H1 (cell line): ENCODE results near the gene PEX13. TPM values are rescaled to one million over a fixed set of nuclear protein-coding genes. Genes with fewer than 3 reads are reported as not detected.

Experiments
- BRCA1 ChIP-seq: IDR thresholded peaks from 2 replicates; pipeline ENCODE4 v1.6.1; 2012; ENCODE audit warnings: low read depth, low read length, improper control_type of control experiment
- EGR1 ChIP-seq: IDR thresholded peaks from 2 replicates; pipeline ENCODE4 v1.6.1; 2011; ENCODE audit warnings: low read depth, low read length, borderline replicate concordance
- JUND ChIP-seq: IDR thresholded peaks from 2 replicates; pipeline ENCODE4 v1.6.1; 2011; ENCODE audit warnings: mild to moderate bottlenecking, improper control_type of control experiment, low read length
- POLR2AphosphoS5 ChIP-seq: IDR thresholded peaks from 2 replicates; pipeline ENCODE4 v1.6.1; 2011; ENCODE audit warnings: low read depth, low read length
- SRF ChIP-seq: IDR thresholded peaks from 2 replicates; pipeline ENCODE4 v1.6.1; 2011; ENCODE audit warnings: mild to moderate bottlenecking, low read depth, low read length, moderate library complexity
- TEAD4 ChIP-seq: IDR thresholded peaks from 2 replicates; pipeline ENCODE4 v1.6.1; 2012; ENCODE audit warnings: low read depth, low read length, inconsistent platforms, mixed read lengths
- YY1 ChIP-seq: IDR thresholded peaks from 2 replicates; pipeline ENCODE4 v1.6.1; 2011; ENCODE audit warnings: low read depth, mild to moderate bottlenecking, low read length
- polyA plus RNA-seq, 7 experiments: library from polyadenylated mRNA; depleted of rRNA in 3 of 7; stranded (reverse) in 5 of 7; unstranded in 2 of 7; fragments of >200 nt in 5 of 7; fragments of 200-250 nt in 2 of 7; gene quantifications; 1 replicate in 5 of 7; 2 replicates in 1 of 7; 4 replicates in 1 of 7; pipeline versions ENCODE4 v1.2.1 to v1.2.3, GENCODE V29; 2011 to 2013; ENCODE audit warnings: missing spikeins in 2 of 7, mixed read lengths in 2 of 7
- total RNA-seq: library from RNA; stranded (reverse); fragmentation: NEBNext Ultra II Directional; extraction: Animal tissue kit (Norgen Biotek cat#: 25700); gene quantifications from 2 replicates; pipeline ENCODE4 v1.2.1, GENCODE V29; 2021
- TF ChIP-seq, protein P1 (sequence below): fragments of 300-600 bp; sonication (generic); IDR thresholded peaks from 2 replicates; pipeline ENCODE4 v1.7.1; 2012; ENCODE audit warnings: low read length, moderate library complexity, mild to moderate bottlenecking, inconsistent platforms; ENCODE audit not compliant: insufficient replicate concordance
- TF ChIP-seq, protein P2 (sequence below), 3 experiments: IDR thresholded peaks; 1 replicate in 2 of 3; 2 replicates in 1 of 3; pipeline versions ENCODE4 v1.5.1 to v1.6.1; 2011; ENCODE audit warnings: low read length in 3 of 3, mild to moderate bottlenecking in 3 of 3, inconsistent platforms in 2 of 3, low read depth in 1 of 3, moderate library complexity in 1 of 3; ENCODE audit not compliant: insufficient read depth in 1 of 3; ENCODE audit errors: control extremely low read depth in 1 of 3

PEX13 gene
- total and polyA plus RNA-seq, 2 of the 8 experiments (the other 6 are each of a cell fraction or from before 2014, with no cell fraction given), result 16.8 to 22.3 TPM

DNA sequence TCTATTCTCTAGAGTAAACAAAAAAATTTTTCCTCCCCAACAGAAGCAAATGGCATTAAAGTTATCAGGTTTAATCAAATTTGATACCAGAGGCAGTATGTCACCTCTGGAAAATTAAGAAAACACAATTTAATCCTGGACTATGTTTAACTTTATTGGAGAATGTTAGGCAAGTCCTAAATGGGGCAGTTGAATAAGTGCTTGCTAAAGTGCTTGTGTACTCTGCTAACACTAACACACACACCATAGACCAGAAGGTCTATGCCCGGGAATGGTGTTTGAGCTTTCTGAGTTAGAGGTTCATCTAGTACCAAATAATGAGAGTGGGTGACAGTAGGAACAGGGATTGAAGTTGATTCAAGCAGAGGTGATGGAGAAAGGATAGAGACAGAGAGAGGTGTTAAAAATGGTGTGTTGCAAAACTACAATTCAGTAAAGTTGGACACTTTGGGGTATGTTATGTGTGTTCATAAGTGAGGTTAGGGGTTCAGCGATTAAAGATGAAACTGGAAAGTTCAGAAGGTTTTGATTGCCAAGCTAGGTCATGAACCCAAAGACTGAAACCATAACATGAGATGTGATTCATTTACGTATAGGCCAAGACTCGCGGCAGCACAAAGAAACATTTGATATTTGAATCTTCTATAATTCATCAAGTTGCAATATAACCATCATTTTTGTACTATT, 40.5 kb upstream of the PEX13 start (continued):
- TF ChIP-seq, protein P1, sequence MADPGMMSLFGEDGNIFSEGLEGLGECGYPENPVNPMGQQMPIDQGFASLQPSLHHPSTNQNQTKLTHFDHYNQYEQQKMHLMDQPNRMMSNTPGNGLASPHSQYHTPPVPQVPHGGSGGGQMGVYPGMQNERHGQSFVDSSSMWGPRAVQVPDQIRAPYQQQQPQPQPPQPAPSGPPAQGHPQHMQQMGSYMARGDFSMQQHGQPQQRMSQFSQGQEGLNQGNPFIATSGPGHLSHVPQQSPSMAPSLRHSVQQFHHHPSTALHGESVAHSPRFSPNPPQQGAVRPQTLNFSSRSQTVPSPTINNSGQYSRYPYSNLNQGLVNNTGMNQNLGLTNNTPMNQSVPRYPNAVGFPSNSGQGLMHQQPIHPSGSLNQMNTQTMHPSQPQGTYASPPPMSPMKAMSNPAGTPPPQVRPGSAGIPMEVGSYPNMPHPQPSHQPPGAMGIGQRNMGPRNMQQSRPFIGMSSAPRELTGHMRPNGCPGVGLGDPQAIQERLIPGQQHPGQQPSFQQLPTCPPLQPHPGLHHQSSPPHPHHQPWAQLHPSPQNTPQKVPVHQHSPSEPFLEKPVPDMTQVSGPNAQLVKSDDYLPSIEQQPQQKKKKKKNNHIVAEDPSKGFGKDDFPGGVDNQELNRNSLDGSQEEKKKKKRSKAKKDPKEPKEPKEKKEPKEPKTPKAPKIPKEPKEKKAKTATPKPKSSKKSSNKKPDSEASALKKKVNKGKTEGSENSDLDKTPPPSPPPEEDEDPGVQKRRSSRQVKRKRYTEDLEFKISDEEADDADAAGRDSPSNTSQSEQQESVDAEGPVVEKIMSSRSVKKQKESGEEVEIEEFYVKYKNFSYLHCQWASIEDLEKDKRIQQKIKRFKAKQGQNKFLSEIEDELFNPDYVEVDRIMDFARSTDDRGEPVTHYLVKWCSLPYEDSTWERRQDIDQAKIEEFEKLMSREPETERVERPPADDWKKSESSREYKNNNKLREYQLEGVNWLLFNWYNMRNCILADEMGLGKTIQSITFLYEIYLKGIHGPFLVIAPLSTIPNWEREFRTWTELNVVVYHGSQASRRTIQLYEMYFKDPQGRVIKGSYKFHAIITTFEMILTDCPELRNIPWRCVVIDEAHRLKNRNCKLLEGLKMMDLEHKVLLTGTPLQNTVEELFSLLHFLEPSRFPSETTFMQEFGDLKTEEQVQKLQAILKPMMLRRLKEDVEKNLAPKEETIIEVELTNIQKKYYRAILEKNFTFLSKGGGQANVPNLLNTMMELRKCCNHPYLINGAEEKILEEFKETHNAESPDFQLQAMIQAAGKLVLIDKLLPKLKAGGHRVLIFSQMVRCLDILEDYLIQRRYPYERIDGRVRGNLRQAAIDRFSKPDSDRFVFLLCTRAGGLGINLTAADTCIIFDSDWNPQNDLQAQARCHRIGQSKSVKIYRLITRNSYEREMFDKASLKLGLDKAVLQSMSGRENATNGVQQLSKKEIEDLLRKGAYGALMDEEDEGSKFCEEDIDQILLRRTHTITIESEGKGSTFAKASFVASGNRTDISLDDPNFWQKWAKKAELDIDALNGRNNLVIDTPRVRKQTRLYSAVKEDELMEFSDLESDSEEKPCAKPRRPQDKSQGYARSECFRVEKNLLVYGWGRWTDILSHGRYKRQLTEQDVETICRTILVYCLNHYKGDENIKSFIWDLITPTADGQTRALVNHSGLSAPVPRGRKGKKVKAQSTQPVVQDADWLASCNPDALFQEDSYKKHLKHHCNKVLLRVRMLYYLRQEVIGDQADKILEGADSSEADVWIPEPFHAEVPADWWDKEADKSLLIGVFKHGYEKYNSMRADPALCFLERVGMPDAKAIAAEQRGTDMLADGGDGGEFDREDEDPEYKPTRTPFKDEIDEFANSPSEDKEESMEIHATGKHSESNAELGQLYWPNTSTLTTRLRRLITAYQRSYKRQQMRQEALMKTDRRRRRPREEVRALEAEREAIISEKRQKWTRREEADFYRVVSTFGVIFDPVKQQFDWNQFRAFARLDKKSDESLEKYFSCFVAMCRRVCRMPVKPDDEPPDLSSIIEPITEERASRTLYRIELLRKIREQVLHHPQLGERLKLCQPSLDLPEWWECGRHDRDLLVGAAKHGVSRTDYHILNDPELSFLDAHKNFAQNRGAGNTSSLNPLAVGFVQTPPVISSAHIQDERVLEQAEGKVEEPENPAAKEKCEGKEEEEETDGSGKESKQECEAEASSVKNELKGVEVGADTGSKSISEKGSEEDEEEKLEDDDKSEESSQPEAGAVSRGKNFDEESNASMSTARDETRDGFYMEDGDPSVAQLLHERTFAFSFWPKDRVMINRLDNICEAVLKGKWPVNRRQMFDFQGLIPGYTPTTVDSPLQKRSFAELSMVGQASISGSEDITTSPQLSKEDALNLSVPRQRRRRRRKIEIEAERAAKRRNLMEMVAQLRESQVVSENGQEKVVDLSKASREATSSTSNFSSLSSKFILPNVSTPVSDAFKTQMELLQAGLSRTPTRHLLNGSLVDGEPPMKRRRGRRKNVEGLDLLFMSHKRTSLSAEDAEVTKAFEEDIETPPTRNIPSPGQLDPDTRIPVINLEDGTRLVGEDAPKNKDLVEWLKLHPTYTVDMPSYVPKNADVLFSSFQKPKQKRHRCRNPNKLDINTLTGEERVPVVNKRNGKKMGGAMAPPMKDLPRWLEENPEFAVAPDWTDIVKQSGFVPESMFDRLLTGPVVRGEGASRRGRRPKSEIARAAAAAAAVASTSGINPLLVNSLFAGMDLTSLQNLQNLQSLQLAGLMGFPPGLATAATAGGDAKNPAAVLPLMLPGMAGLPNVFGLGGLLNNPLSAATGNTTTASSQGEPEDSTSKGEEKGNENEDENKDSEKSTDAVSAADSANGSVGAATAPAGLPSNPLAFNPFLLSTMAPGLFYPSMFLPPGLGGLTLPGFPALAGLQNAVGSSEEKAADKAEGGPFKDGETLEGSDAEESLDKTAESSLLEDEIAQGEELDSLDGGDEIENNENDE, result no peak
- no peak for TF ChIP-seq YY1
- TF ChIP-seq, protein P2, sequence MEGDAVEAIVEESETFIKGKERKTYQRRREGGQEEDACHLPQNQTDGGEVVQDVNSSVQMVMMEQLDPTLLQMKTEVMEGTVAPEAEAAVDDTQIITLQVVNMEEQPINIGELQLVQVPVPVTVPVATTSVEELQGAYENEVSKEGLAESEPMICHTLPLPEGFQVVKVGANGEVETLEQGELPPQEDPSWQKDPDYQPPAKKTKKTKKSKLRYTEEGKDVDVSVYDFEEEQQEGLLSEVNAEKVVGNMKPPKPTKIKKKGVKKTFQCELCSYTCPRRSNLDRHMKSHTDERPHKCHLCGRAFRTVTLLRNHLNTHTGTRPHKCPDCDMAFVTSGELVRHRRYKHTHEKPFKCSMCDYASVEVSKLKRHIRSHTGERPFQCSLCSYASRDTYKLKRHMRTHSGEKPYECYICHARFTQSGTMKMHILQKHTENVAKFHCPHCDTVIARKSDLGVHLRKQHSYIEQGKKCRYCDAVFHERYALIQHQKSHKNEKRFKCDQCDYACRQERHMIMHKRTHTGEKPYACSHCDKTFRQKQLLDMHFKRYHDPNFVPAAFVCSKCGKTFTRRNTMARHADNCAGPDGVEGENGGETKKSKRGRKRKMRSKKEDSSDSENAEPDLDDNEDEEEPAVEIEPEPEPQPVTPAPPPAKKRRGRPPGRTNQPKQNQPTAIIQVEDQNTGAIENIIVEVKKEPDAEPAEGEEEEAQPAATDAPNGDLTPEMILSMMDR (IDR thresholded peaks at IDR 0.05; ENCODE audit: control extremely low read depth in 1 of 3, insufficient read depth in 1 of 3, low read depth in 1 of 3, low read length in 3 of 3), result no peak
- no peak for TF ChIP-seq BRCA1
- TF ChIP-seq POLR2AphosphoS5, result no peak
- no peak for TF ChIP-seq JUND
- no peak for TF ChIP-seq EGR1
- TF ChIP-seq SRF, result no peak
- TF ChIP-seq TEAD4, result no peak
